ENCODE measurements around the gene TRPC3. TPM values are rescaled to one million over a fixed set of nuclear protein-coding genes. Genes with fewer than 3 reads are reported as not detected.

The TRPC3 gene
- polyA plus RNA-seq, 3 donors, result not detected

- WGBS (ENCODE audit: insufficient coverage), result 100% methylated on average over 1 of the region's 1 CpG
- Mint-ChIP-seq H3K4me1 (no peaks in the 10 kb centered on the region), H3K4me3 (no peak overlapping the region), H3K27ac (no peak overlapping the region), H3K9me3 (peaks cover 0 to 3% (median 0%) of the 10 kb centered on the region in 7 donors), H3K36me3 (no peaks in the 10 kb centered on the region), H3K27me3 (ENCODE audit: low read depth in 3 of 3) (peaks cover 5 to 12% (median 7%) of the 10 kb centered on the region in 3 donors)
- Histone ChIP-seq H4K20me1 (ENCODE audit: insufficient read depth, low read length) (no peaks in the 10 kb centered on the region), H3K79me2 (ENCODE audit: insufficient read depth, low read length) (no peaks in the 10 kb centered on the region), H3K36me3 (replicated peaks in 1 of 2; ENCODE audit: control insufficient read depth in 1 of 2, insufficient read depth in 2 of 2, low read length in 2 of 2) (no peaks in the 10 kb centered on the region), H3K27ac (ENCODE audit: low read depth in 1 of 2, low read length in 2 of 2) (no peak overlapping the region), H3K9me3 (replicated peaks in 1 of 2; ENCODE audit: control insufficient read depth in 1 of 2, insufficient read depth in 1 of 2, low read length in 2 of 2) (no peaks in the 10 kb centered on the region), H2AFZ (ENCODE audit: insufficient read depth, low read depth, low read length, poor library complexity, severe bottlenecking) (no peak overlapping the region), H3K4me3 (replicated peaks in 1 of 3; ENCODE audit: low read depth in 2 of 3, low read length in 3 of 3) (no peak overlapping the region), H3K4me1 (ENCODE audit: control insufficient read depth in 1 of 2, insufficient read depth in 2 of 2, low read length in 2 of 2) (no peaks in the 10 kb centered on the region), H3K27me3 (ENCODE audit: control insufficient read depth in 2 of 2, insufficient read depth in 2 of 2, low read length in 2 of 2) (peaks cover 2 to 3% of the 10 kb centered on the region in 2 donors), H3K4me2 (replicated peaks; ENCODE audit: extremely low read depth, low read length, poor library complexity, severe bottlenecking) (no peak overlapping the region), H3K9ac (ENCODE audit: insufficient read depth, low read length, poor library complexity, severe bottlenecking) (no peak overlapping the region)
- no peak for TF ChIP-seq CTCF (IDR thresholded peaks at IDR 0.05)
- no peak for DNase-seq
- intact Hi-C loops (cut with micrococcal nuclease), result no loop called here
Measured at GRCh38 chr4:121908346-121908745, 43.5 kb downstream of the TRPC3 start.

GRCh38 chr4:121900132-121900983, 51.5 kb downstream of the TRPC3 start:
- H3K4me1 Mint-ChIP-seq, result peaks cover 5% of the 10 kb centered on the region
- H3K36me3 ChIP-seq (replicated peaks in 1 of 2; ENCODE audit: control insufficient read depth in 1 of 2, insufficient read depth in 2 of 2, low read length in 2 of 2), result no peaks in the 10 kb centered on the region
- TF ChIP-seq CTCF (IDR thresholded peaks at IDR 0.05), result peak; percentile 75
- 100% methylated on average over 1 of the region's 4 CpGs for WGBS (ENCODE audit: insufficient coverage)
- H3K27ac ChIP-seq (ENCODE audit: low read depth in 1 of 2, low read length in 2 of 2), result no peak overlapping the region
- no peaks in the 10 kb centered on the region for H3K79me2 ChIP-seq (ENCODE audit: insufficient read depth, low read length)
- H3K36me3 Mint-ChIP-seq, result no peaks in the 10 kb centered on the region
- no peak overlapping the region for H3K4me3 Mint-ChIP-seq
- H3K27ac Mint-ChIP-seq, result no peak overlapping the region
- no peaks in the 10 kb centered on the region for H3K4me1 ChIP-seq (ENCODE audit: control insufficient read depth in 1 of 2, insufficient read depth in 2 of 2, low read length in 2 of 2)
- no peak overlapping the region for H3K4me2 ChIP-seq (replicated peaks; ENCODE audit: extremely low read depth, low read length, poor library complexity, severe bottlenecking)
- H4K20me1 ChIP-seq (ENCODE audit: insufficient read depth, low read length), result no peaks in the 10 kb centered on the region
- no peak overlapping the region for H3K9ac ChIP-seq (ENCODE audit: insufficient read depth, low read length, poor library complexity, severe bottlenecking)
- H2AFZ ChIP-seq (ENCODE audit: insufficient read depth, low read depth, low read length, poor library complexity, severe bottlenecking), result no peak overlapping the region
- peak; percentile 3 to 35 (median 18) for DNase-seq
- H3K4me3 ChIP-seq (replicated peaks in 1 of 3; ENCODE audit: low read depth in 2 of 3, low read length in 3 of 3), result no peak overlapping the region
- H3K27me3 Mint-ChIP-seq (ENCODE audit: low read depth in 3 of 3), result peaks cover 7 to 9% (median 7%) of the 10 kb centered on the region in 3 donors
- intact Hi-C loops (cut with micrococcal nuclease), result no loop called here
- H3K9me3 ChIP-seq (replicated peaks in 1 of 2; ENCODE audit: control insufficient read depth in 1 of 2, insufficient read depth in 1 of 2, low read length in 2 of 2), result no peaks in the 10 kb centered on the region
- peaks cover 0 to 7% of the 10 kb centered on the region in 2 donors for H3K27me3 ChIP-seq (ENCODE audit: control insufficient read depth in 2 of 2, insufficient read depth in 2 of 2, low read length in 2 of 2)
- H3K9me3 Mint-ChIP-seq, result peaks cover 0 to 2% (median 0%) of the 10 kb centered on the region in 7 donors
